Glomerular visceral epithelial cell (primary cell): ENCODE results near the gene MTERF2.
"Not testable (repeated sequence)": the region's sequence is repeated elsewhere in the genome, so short reads cannot be mapped to it uniquely, and the experiment has no call there.

Experiments
- DNase-seq: peaks from one replicate; pipeline ENCODE4 v3.0.0-alpha.2; 2016; ENCODE audit errors: extremely low spot score

The MTERF2 gene, protein sequence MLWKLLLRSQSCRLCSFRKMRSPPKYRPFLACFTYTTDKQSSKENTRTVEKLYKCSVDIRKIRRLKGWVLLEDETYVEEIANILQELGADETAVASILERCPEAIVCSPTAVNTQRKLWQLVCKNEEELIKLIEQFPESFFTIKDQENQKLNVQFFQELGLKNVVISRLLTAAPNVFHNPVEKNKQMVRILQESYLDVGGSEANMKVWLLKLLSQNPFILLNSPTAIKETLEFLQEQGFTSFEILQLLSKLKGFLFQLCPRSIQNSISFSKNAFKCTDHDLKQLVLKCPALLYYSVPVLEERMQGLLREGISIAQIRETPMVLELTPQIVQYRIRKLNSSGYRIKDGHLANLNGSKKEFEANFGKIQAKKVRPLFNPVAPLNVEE

GRCh38 chr12:106986625-106987389 lies at the start of gene MTERF2:
Gene MTERF2, minus strand, starts transcription at chr12:106987146. Its CDS starts 8,432 bp downstream, at chr12:106978714.
- DNase-seq: peak; percentile 93

DNA sequence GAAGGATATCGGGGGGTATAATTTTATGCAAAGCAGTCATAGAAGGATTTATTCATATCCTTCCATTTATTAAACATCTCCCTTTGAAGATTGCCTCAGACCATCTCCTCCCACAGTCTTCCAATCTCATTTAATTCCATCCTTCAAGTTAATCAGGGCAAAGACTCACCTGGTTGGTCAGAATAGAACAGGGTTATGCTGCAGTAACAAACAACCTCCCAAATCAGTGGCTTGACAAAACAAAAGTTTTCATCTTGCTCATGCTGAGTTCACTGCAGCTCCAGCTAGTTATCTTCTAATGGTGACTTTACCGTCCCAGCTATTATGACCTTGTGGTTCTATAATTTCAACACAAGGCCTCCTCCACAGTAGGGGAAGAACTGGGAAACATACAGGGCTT lies 48.8 kb upstream of the MTERF2 start:
- no peak for DNase-seq

GRCh38 chr12:107033758-107034739 lies 47.1 kb upstream of the MTERF2 start:
- no peak for DNase-seq

DNA sequence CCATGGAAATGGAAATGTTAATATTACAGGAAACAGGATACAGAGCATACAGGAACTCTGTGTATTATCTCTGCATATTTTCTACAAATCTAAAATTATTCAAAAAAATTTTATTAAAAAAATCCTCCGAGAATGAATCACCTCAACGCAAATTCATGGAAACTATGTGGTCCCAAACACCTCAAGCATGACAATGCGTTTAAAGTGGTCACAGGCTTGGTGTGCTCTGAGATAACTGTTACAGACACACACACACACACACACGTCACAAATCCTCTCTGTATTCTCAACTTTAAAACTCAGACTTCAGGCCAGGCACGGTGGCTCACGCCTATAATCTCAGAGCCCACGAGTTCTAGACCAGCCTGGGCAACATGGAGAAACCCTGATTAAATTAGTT lies 45.3 kb upstream of the MTERF2 start:
- DNase-seq: no peak

- DNase-seq: no peak
These were observed 44.1 kb upstream of the MTERF2 start for GRCh38 chr12:107031061-107031460.

- no peak for DNase-seq
These were observed 42.1 kb upstream of the MTERF2 start for GRCh38 chr12:107029081-107029480.

- peak; percentile 81 for DNase-seq
These were observed 40.7 kb upstream of the MTERF2 start for GRCh38 chr12:107027636-107028053.

DNA sequence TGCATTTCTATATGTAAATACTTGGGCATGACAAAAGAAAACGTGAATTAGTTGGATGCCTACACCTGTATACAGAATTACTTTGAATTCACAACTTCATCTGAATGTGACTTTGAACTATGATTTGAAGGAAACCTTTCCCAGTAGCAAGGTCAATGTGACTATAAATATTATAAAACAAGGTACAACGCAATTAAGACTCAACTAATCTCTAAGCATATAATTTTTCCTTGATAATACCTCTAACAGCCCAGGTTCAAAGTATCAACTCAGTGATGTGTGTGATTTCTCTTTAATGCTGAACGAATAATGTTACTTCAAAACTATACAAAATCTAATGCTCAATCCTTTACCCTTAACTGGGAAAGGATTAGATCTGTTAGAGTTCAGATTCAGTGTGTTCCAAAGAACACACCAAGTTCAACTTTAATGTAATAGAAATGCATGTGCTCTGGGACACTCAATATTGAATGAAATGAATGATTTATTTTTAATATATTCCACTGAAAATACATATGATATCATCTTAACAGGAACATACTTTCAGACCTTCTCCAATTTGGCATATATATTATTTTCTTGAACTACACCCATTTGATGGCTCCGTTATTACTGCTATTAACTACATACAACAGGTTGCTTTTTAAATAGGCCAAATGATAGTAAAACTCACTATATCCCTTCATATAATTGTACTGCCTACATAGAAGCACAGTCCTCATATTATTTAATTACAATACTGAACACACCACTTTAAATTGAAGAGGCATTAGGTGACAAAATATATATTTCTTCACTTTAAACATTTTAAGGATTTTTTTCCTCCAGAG lies 40.1 kb upstream of the MTERF2 start:
- DNase-seq: no peak

DNA sequence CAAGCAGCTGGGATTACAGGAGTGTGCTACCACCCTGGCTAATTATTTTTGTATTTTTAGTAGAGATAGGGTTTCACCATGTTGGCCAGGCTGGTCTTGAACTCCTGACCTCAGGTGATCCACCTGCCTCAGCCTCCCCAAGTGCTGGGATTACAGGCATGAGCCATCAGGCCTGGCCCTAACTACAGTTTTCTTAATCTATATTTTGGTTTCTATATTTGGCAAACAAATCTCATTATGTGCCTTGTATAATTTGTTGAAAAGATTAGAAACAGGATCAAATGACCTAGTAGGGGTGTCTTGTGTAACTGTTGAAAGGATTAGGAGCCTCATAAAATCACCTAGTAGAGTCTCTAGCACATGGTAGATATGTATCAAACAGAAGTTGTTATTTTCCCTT lies 39.4 kb upstream of the MTERF2 start:
- not testable (repeated sequence) for DNase-seq

DNA sequence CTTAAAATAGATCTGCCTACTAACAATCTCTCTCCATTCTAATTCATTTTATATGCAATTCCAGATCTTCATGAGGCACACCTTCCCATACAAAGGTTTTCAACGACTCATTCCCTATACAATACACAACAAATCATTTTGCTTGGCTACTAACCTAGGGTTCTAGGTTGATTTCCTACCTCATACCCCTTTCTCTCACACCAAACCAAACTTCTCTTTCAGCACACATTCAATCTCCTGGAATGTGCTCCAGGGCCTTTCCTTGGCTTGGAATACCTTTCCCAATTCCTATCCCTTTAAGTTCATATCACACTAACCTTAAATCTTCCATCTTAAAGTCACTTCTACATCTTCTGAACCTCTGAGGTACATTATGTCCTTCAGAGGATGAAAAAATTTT lies 38.7 kb upstream of the MTERF2 start:
- DNase-seq: no peak

DNA sequence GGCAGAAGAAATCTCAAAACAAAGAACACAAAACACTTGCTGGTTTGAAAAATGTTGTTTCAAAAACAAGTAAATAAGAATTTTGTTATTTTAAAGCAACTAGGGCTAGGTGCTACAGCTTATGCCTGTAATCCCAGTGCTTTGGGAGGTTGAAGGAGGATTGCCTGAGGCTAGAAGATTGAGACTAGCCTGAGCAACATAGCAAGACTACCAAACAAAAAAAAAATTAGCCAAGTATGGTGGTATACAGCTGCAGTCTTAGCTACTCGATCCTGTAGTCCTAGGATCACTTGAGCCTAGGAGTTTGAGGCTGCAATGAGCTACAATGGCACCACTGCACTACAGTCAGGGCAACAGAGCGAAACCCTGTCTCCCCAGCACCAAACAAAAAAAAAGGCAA lies 32.6 kb upstream of the MTERF2 start:
- DNase-seq: no peak

- DNase-seq: no peak
These were observed 30.1 kb upstream of the MTERF2 start for GRCh38 chr12:107017042-107017441.

GRCh38 chr12:107014055-107014454 lies 27.1 kb upstream of the MTERF2 start:
- DNase-seq: no peak

- no peak for DNase-seq
These were observed 25.9 kb upstream of the MTERF2 start for GRCh38 chr12:107012736-107013425.

- DNase-seq: no peak
These were observed 24.6 kb upstream of the MTERF2 start for GRCh38 chr12:107011519-107011918.

DNA sequence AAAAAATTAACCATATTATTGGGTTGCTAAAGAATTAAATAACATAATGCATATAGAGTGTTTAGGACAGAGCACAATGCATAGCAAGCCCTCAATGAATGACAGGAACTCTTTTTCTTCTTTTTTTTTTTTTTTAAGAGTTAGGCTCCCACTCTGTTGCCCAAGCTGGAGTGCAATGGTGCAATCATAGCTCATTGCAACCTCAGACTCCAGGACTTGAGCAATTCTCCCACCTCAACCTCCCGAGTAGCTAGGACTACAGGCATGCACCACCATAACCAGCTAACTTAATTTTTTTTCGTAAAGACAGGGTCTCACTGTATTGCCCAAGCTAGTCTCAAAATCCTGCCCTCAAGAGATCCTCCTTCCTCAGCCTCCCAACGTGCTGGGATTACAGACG lies 20.5 kb upstream of the MTERF2 start:
- DNase-seq: no peak

GRCh38 chr12:107002665-107003064 lies 15.7 kb upstream of the MTERF2 start:
- not testable (repeated sequence) for DNase-seq

- no peak for DNase-seq
These were observed 12.5 kb upstream of the MTERF2 start for GRCh38 chr12:106999446-106999845.

- DNase-seq: no peak
These were observed 11.0 kb upstream of the MTERF2 start for GRCh38 chr12:106997916-106998315.

- DNase-seq: not testable (repeated sequence)
These were observed 9.2 kb upstream of the MTERF2 start for GRCh38 chr12:106996102-106996501.
